Islet precursor cell (in vitro differentiated cells): ENCODE measurements around the gene SLC1A2.
"Not testable (repeated sequence)": the region's sequence is repeated elsewhere in the genome, so short reads cannot be mapped to it uniquely, and the experiment has no call there.

Source experiments
- DNase-seq: peaks from one replicate; pipeline ENCODE4 v3.0.0-alpha.2; 2018

The SLC1A2 gene

DNA sequence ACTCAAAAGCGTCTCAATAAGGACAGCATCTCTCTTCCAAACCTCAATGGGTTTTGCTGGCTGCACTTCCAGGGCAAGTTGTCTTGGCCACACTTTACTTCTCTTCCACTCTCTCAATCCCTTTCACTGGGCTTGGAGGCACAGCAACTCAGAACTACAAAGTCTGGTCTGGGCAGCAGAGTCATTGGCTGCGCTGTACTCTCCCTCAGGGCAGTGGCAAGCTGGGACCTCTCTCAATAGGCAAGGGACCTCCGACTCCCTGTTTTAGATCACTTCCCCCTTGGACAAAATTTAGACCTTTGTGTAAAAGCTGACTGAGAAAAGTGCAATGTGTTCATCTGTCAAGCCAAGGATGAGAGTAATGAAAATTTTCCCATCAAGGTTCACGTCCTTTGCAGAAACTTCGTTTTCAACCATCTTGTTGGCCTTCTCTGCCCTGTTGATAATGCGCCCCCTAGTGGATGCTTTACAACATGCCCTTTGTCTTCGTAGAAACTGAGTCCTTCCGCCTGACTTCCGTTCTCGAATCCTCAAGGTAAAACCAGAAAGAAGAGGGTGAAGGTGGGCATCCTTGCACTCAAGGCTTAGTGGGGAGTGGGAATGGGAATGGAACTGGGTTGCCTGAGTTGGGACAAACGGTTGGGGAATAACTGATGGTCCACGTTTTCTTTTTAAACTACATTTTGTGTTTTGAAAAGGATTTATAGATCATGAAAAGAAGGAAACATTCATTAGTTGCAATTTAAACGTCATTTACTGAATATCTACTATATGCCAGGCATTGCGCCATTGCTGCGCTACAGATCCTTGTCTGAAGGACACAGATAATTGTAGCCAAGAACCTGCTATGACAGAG lies 181.3 kb downstream of the SLC1A2 start:
- peak; percentile 66 for DNase-seq

DNA sequence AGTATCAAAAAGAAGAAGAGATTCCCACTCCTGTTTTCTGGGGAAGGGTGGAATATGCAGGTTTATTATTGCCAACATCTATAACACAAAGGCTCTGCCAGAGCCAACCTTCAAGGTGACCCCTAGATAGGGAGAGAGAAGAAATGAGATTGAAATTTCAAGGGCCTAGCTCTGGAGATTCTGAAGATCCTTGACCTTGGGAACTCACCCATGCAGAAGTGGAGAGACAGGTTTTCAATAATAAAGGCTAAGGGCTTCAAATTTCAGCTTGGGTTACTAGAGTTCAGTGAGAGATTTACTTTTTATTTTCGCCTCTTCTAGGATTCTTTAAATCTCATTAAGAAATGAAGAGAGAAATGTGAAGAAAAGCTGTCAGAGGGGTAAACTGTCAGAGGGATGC lies 182.0 kb downstream of the SLC1A2 start:
- no peak for DNase-seq

DNA sequence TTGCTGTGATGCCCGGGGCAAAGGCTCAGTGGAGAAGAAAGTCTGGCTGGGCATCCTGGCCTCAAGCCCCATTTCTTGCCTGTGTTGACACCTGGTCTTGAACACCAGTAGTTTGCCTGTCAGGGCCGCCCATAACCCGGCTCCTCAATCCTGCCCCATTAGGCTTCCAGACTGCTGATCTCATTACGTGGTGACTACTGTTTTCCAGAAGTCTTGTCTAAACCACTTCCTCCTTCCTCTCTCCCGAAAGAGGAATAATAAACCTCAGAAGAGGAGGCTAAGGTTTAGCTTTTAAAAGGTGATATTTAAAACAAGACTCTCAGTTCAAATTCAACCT lies 182.7 kb downstream of the SLC1A2 start:
- DNase-seq, result peak; percentile 71

DNA sequence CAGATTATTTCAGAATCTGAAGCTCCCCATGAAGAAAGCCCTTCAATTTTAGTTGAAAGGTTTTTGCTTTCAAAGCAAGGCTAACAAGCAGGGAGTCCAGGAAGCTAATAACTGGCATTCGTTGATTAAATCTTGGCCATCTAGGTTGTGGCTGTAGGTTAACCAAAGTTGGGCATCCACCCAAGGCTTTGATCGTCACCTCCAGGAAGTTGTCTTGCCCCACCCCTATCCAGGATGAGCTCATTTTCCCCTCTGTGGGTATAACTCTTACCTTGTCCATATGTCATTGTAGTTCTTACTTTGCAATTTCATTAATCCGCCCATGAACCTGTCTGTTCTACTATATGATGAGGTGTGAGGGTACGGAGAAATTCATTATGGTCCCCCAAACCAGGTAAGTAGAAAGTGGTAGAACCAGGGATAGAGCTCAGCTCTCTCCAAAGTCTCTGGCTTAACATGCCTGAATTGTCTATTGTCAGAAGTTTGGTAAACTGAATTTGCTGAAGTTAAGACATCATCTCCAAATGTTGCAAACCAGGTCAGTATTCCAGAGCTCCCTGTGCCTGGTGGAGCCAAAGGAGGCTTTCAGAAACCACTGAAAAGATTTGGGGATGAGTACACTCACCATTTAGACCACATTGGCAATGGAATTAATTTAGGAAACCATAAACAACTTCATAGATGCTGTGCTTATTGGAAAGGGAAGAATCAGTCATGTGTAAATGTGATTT lies 183.3 kb downstream of the SLC1A2 start:
- no peak for DNase-seq

DNA sequence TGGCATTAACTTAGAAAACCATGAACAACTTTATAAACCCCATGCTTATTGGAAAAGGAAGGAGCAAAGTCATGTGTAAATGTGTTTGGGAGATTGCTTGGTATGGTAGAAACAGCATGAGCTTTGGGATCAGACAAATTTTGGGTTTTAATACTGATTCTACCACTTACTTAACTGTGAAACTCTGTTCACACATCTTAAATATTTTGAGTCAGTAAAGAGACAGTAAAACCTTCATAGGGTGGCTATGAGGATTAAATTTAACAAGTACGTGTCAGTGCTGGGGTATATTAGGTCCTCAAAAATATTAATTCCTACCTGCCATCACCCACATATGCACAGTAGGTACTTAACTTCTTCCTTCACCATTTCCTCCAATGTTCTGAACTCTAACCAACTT lies 183.9 kb downstream of the SLC1A2 start:
- DNase-seq, result no peak

DNA sequence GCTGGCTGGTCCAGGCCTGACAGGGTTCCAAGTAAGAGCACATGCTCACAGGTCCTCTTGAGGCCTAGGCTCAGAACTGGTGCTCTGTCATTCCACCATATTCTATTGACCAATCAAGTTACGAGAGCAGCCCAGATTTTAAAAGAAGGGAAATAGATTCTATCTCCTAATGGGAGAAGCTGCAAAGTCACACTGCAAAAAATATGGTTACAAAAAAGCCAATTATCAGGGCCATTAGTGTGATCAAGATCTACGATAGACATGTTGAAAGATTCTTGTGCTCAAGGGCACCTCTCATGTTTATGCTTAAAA lies 184.2 kb downstream of the SLC1A2 start:
- no peak for DNase-seq

- DNase-seq, result no peak
Observed at GRCh38 chr11:35234460-35235156, 184.8 kb downstream of the SLC1A2 start.

DNA sequence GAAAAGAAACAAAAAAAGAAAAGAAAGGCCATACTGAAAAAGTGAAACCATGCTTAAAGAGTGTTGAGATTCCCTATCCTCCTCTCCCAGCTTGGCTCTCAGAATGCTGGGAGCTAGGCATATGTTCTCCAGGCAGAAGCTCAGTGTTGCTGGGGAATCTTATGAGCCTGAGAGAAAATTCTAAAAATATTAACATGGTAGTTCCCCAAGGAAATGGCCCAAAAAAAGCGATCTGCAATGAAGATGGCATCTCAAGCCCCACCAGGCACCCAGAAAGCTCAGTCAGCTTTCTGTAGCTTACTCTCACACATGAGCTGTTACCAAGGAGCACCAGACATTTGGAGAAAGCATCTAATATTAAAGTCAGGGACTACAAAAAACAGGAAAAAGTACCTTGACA lies 185.8 kb downstream of the SLC1A2 start:
- DNase-seq, result no peak

- DNase-seq, result no peak
Observed at GRCh38 chr11:35232891-35233330, 186.4 kb downstream of the SLC1A2 start.

DNA sequence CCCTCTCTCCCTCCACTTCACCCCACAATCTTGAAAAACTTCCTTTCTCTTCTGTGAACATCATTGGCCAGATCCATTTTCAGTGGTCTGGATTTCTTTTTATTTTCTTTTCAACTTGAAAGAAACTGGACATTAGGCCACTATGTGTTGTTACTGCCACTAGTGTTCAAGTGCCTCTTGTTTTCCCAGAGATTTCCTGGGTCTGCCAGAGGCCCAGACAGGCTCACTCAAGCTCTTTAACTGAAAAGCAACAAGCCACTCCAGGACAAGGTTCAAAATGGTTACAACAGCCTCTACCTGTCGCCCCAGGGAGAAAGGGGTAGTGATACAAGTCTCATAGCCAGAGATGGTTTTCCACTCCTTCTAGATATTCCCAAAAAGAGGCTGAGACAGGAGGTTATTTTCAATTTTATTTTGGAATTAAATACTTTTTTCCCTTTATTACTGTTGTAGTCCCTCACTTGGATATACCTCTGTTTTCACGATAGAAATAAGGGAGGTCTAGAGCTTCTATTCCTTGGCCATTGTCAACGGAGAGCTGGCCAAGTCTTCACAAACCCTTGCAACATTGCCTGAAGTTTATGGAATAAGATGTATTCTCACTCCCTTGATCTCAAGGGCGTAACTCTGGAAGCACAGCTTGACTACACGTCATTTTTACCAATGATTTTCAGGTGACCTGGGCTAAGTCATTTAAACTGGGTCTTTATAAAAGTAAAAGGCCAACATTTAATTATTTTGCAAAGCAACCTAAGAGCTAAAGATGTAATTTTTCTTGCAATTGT lies 188.1 kb downstream of the SLC1A2 start:
- no peak for DNase-seq

- no peak for DNase-seq
Observed at GRCh38 chr11:35230388-35230787, 189.0 kb downstream of the SLC1A2 start.

- DNase-seq, result no peak
Observed at GRCh38 chr11:35228328-35228725, 191.0 kb downstream of the SLC1A2 start.

GRCh38 chr11:35227576-35228327 lies 191.6 kb downstream of the SLC1A2 start:
- DNase-seq, result no peak

DNA sequence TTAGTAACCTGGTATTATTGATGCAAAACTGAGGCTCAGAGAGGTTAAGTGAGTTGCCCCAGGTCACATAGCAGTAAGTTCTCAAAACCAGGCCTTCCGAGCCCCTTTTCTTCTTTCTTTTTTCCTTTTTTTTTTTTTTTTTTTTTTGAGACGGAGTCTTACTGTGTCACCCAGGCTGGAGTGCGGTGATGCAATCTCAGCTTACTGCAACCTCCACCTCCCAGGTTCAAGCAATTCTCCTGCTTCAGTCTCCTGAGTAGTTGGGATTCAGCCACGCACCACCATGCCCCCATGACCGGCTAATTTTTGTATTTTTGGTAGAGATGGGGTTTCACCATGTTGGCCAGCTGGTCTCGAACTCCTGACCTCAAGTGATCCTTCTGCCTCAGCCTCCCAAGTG lies 192.6 kb downstream of the SLC1A2 start:
- DNase-seq, result not testable (repeated sequence)

DNA sequence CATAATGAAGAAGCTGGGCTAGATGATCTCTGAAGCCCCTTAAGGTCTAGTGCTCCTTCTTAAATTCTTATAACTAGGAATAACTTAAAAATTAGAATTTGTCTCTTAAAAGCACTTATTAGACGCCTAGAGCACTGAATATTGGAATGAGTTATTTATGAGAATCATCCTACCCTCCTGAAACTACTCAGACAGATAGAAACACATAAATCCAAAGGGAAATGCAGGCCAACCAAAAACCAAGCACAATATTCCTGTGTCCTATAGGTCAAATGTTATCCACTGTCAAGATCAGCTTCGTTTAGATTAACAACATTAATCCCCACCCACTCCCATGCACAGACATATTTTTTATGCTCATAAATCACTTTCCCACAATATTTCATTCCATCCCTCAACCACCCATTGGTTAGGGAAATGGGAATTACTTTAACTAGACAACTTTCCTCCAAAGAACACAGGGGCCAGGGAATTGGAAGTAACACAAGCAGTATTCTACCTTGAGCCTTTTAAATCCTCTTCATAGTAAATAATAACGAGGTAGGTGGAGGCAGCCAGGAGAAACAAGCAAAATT lies 193.3 kb downstream of the SLC1A2 start:
- DNase-seq, result no peak

GRCh38 chr11:35223991-35224390 lies 195.4 kb downstream of the SLC1A2 start:
- DNase-seq, result no peak

DNA sequence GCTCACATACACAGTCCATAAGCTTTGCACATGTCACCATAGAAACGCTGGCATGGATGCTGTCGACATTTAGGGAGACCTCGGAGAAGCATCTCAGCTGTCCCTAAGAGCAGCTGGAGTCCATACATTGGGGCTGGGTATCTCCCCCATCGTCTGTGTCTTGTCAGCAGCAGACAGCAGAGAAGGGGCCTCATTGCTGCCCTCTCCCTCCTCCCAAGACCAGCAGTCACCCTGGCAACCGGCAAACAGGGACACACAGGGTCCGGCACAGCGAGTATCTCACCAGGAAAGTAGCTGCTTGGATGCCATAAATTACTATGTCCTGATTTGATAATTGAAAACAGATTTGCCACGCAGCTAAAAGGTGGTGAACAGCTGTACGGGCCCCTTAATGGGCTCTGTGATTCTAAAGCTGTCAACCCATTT lies 196.0 kb downstream of the SLC1A2 start:
- peak; percentile 57 for DNase-seq

DNA sequence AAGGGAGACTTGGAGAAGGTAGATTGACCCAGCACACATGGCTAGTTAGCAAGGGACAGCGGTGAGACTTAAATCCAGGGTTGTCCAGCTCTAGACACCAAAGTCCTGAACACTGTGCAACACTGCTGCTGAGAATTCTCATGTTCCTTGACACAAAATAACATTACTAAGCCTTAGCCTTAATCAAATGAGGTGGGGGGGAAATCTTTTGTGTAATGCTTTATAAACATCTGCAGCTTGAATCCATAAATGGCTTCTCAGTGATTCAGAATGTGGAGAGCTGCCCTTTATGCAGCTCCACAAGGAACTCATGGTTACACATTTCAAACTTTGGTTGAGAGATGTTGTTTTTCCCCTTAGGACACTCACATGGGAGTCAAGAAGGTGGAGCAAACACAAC lies 200.4 kb downstream of the SLC1A2 start:
- no peak for DNase-seq

- DNase-seq, result no peak
Observed at GRCh38 chr11:35216962-35217678, 202.2 kb downstream of the SLC1A2 start.

GRCh38 chr11:35215945-35216344 lies 203.4 kb downstream of the SLC1A2 start:
- no peak for DNase-seq

GRCh38 chr11:35214792-35215193 lies 204.6 kb downstream of the SLC1A2 start:
- peak; percentile 65 for DNase-seq
